A549 (cell line): ENCODE measurements around the gene CNTN3. TPM values are rescaled to one million over a fixed set of nuclear protein-coding genes. Genes with fewer than 3 reads are reported as not detected.

ENCODE experiments used
- ATAC-seq, 2 experiments: fragments of 200-7000 bp in 1 of 2; fragments of >200 bp in 1 of 2; cut with Nextera tagmentation in 1 of 2; cut with Tn5 transposase in 1 of 2; 3 replicates each; pipeline versions ENCODE4 v1.8.0 to v1.9.1; 2018 to 2020; ENCODE audit warnings: mild to moderate bottlenecking in 1 of 2, moderate library complexity in 1 of 2
- CTCF ChIA-PET: fragments of 300-600 bp; sonication (Branson Sonifier 250); formaldehyde crosslinking; extraction: SDS; loops from one replicate; lab custom pipeline; 2021; ENCODE audit warnings: antibody characterized with exemption, inconsistent platforms; lab: Yijun Ruan, JAX
- POLR2A ChIA-PET: fragments of 350-600 bp; formaldehyde crosslinking; extraction: SDS; loops from one replicate; lab custom pipeline; 2021; ENCODE audit warnings: antibody characterized with exemption, inconsistent platforms; lab: Yijun Ruan, JAX
- DNase-seq, 2 experiments: peaks; one replicate each; pipeline versions ENCODE4 v3.0.0 to v3.0.0-alpha.2; 2011 to 2016; ENCODE audit warnings: low read depth in 1 of 2, low spot score in 1 of 2
- FAIRE-seq: peaks from 2 replicates; lab custom pipeline; 2011; peaks lifted over from hg19 to GRCh38; lab: Jason Lieb, UNC
- H3K27ac ChIP-seq, 2 experiments: fragments of >200 bp; sonication (Bioruptor Twin); formaldehyde crosslinking; 3 replicates each; pipeline ENCODE4 v1.5.1; 2016 to 2017
- H3K4me1 ChIP-seq: fragments of >200 bp; sonication (Bioruptor Twin); formaldehyde crosslinking; 3 replicates; pipeline ENCODE4 v1.6.1; 2016
- H3K4me2 ChIP-seq: fragments of >200 bp; sonication (Bioruptor Twin); formaldehyde crosslinking; 3 replicates; pipeline ENCODE4 v1.6.1; 2016
- H3K4me3 ChIP-seq: fragments of >200 bp; sonication (Bioruptor Twin); formaldehyde crosslinking; 3 replicates; pipeline ENCODE4 v1.5.1; 2016
- H3K9me3 ChIP-seq: fragments of >200 bp; sonication (Bioruptor Twin); formaldehyde crosslinking; 3 replicates; pipeline ENCODE4 v1.6.1; 2016
- ATOH8 ChIP-seq: fragments of 250-450 bp; sonication (Bioruptor Pico); IDR thresholded peaks from 2 replicates; pipeline ENCODE4 v1.5.0; 2020; ENCODE audit warnings: low read depth, mild to moderate bottlenecking, moderate library complexity
- BCL3 ChIP-seq: fragments of >200 bp; sonication (Bioruptor Twin); formaldehyde crosslinking; IDR thresholded peaks from 3 replicates; pipeline ENCODE4 v1.6.1; 2016
- BHLHE40 ChIP-seq: IDR thresholded peaks from 2 replicates; pipeline ENCODE4 v1.6.1; 2012; ENCODE audit warnings: low read depth, low read length, inconsistent platforms
- CBX2 ChIP-seq: fragments of 200-600 bp; sonication (generic); IDR thresholded peaks from 2 replicates; pipeline ENCODE4 v1.6.1; 2016; ENCODE audit warnings: low read depth, mild to moderate bottlenecking, borderline replicate concordance
- CHD4 ChIP-seq: fragments of 200-600 bp; sonication (generic); IDR thresholded peaks from 2 replicates; pipeline ENCODE4 v1.6.1; 2016; ENCODE audit warnings: antibody characterized with exemption, mild to moderate bottlenecking, borderline replicate concordance
- CTCF ChIP-seq: fragments of >200 bp; sonication (Bioruptor Twin); formaldehyde crosslinking; IDR thresholded peaks from 3 replicates; pipeline ENCODE4 v1.5.1; 2016
- EHF ChIP-seq: fragments of 250-450 bp; sonication (Bioruptor Pico); IDR thresholded peaks from 2 replicates; pipeline ENCODE4 v1.5.0; 2020; ENCODE audit warnings: mild to moderate bottlenecking
- ELK1 ChIP-seq: fragments of 150-350 bp; IDR thresholded peaks from 2 replicates; pipeline ENCODE4 v1.6.1; 2014; ENCODE audit warnings: low read depth, mild to moderate bottlenecking, low read length
- EP300 ChIP-seq, 2 experiments: fragments of >200 bp; sonication (Bioruptor Twin); formaldehyde crosslinking; IDR thresholded peaks; 2 replicates in 1 of 2; 3 replicates in 1 of 2; pipeline ENCODE4 v1.6.1; 2016 to 2017
- FOSL2 ChIP-seq, 2 experiments: fragments of 450-650 bp in 1 of 2; fragments of >200 bp in 1 of 2; sonication (Bioruptor Twin) in 1 of 2; formaldehyde crosslinking; IDR thresholded peaks; 2 replicates each; pipeline versions ENCODE4 v1.5.0 to v1.6.1; 2016 to 2020; ENCODE audit warnings: mild to moderate bottlenecking in 1 of 2, moderate library complexity in 1 of 2
- HEYL ChIP-seq: fragments of 250-450 bp; sonication (Bioruptor Pico); IDR thresholded peaks from 2 replicates; pipeline ENCODE4 v1.8.0; 2021; ENCODE audit warnings: mild to moderate bottlenecking, moderate library complexity
- JUN ChIP-seq, 2 experiments: fragments of >200 bp; sonication (Bioruptor Twin); formaldehyde crosslinking; IDR thresholded peaks; 2 replicates in 1 of 2; 3 replicates in 1 of 2; pipeline ENCODE4 v1.6.1; 2016 to 2017
- KDM5A ChIP-seq: fragments of 200-600 bp; sonication (generic); IDR thresholded peaks from 2 replicates; pipeline ENCODE4 v1.6.1; 2016; ENCODE audit warnings: antibody characterized with exemption, mild to moderate bottlenecking
- MAFK ChIP-seq: fragments of 450-650 bp; IDR thresholded peaks from 2 replicates; pipeline ENCODE4 v1.6.1; 2014; ENCODE audit not compliant: partially characterized antibody
- NFE2L2 ChIP-seq: fragments of 150-350 bp; conservative IDR thresholded peaks from 2 replicates; pipeline ENCODE4 v1.6.1; 2014; ENCODE audit warnings: low read length
- NPAS2 ChIP-seq: fragments of 250-450 bp; sonication (Bioruptor Pico); IDR thresholded peaks from 2 replicates; pipeline ENCODE4 v1.8.0; 2022; ENCODE audit warnings: mild to moderate bottlenecking, moderate library complexity, borderline replicate concordance
- PBX3 ChIP-seq: IDR thresholded peaks from 2 replicates; pipeline ENCODE4 v1.6.1; 2012
- POLR2AphosphoS2 ChIP-seq: conservative IDR thresholded peaks from 2 replicates; pipeline ENCODE4 v1.6.1; 2012; ENCODE audit warnings: low read length, improper control_type of control experiment, inconsistent platforms
- RCOR1 ChIP-seq: fragments of 150-350 bp; IDR thresholded peaks from 2 replicates; pipeline ENCODE4 v1.6.1; 2014; ENCODE audit warnings: antibody characterized with exemption, low read length, low read depth
- REST ChIP-seq: fragments of 200-600 bp; sonication (generic); IDR thresholded peaks from 2 replicates; pipeline ENCODE4 v1.6.1; 2016; ENCODE audit warnings: antibody characterized with exemption, mild to moderate bottlenecking, moderate library complexity
- SMC3 ChIP-seq: fragments of >200 bp; sonication (Bioruptor Twin); formaldehyde crosslinking; IDR thresholded peaks from 3 replicates; pipeline ENCODE4 v1.6.1; 2018; ENCODE audit warnings: inconsistent platforms
- SREBF2 ChIP-seq: fragments of 450-650 bp; IDR thresholded peaks from 2 replicates; pipeline ENCODE4 v1.6.1; 2014; ENCODE audit warnings: mild to moderate bottlenecking, moderate library complexity
- ZC3H11A ChIP-seq: fragments of 450-650 bp; IDR thresholded peaks from 2 replicates; pipeline ENCODE4 v1.6.1; 2014; ENCODE audit warnings: antibody characterized with exemption, mild to moderate bottlenecking
- WGBS: methylation state at CpG from one replicate; pipeline ENCODE4 v1.1.6; 2017; ENCODE audit errors: missing lambda C conversion rate; 5-methylcytosine and 5-hydroxymethylcytosine counted together
- polyA plus RNA-seq, 4 experiments: library from polyadenylated mRNA; depleted of rRNA in 3 of 4; stranded (reverse); fragments of >200 nt; fragmentation: RNase III in 1 of 4; extraction: RNeasy Plus Mini Kit Qiagen cat#74134 plus additional on column Dnase treatment in 1 of 4; gene quantifications; 2 replicates in 3 of 4; 3 replicates in 1 of 4; pipeline ENCODE4 v1.2.3, GENCODE V29; 2011 to 2017

Gene CNTN3
- polyA plus RNA-seq, 2 of the 4 experiments (the other 2 are of a cell fraction) = not detected

- no peak for DNase-seq
These were observed 845 bp downstream of the CNTN3 start for GRCh38 chr3:74613521-74614106.

GRCh38 chr3:74613060-74613459, 1.4 kb downstream of the CNTN3 start:
- ChIA-PET POLR2A (no interaction called here), CTCF (interaction anchor here (0.6 kb wide), 1 partner anchor 290 kb away, joined by 3 read pairs; no protein-coding TSS in a partner anchor)
- no peaks in the 10 kb centered on the region for H3K9me3 ChIP-seq
- H3K27ac ChIP-seq = no peak overlapping the region
- H3K4me2 ChIP-seq = no peak overlapping the region
- FAIRE-seq (no peak), DNase-seq (no peak), ATAC-seq (no peak)
- no peaks in the 10 kb centered on the region for H3K4me1 ChIP-seq
- 0% methylated on average over 2 of the region's 2 CpGs for WGBS
- no peak overlapping the region for H3K4me3 ChIP-seq
- TF ChIP-seq CBX2 = no peak
- no peak for TF ChIP-seq ZC3H11A
- no peak for TF ChIP-seq EHF (CRISPR knock-in tag)
- no peak for TF ChIP-seq BHLHE40
- TF ChIP-seq CHD4 = no peak
- TF ChIP-seq MAFK = no peak
- no peak for TF ChIP-seq PBX3
- no peak for TF ChIP-seq CTCF
- TF ChIP-seq POLR2AphosphoS2 = no peak
- no peak for TF ChIP-seq RCOR1
- TF ChIP-seq SMC3 = no peak
- no peak for TF ChIP-seq FOSL2 (IDR thresholded peaks at IDR 0.05)
- TF ChIP-seq FOSL2 (CRISPR knock-in tag; IDR thresholded peaks at IDR 0.05) = no peak
- TF ChIP-seq ATOH8 (CRISPR knock-in tag) = no peak

More at GRCh38 chr3:74613521-74614106, 845 bp downstream of the CNTN3 start:
- FAIRE-seq (no peak), ATAC-seq (no peak)
- ChIA-PET POLR2A (no interaction called here), CTCF (no interaction called here)
- Histone ChIP-seq H3K27ac (no peak overlapping the region), H3K4me3 (no peak overlapping the region), H3K4me2 (no peak overlapping the region), H3K9me3 (no peaks in the 10 kb centered on the region), H3K4me1 (no peaks in the 10 kb centered on the region)
- 4% methylated on average over 16 of the region's 16 CpGs for WGBS
- no peak for TF ChIP-seq EP300 (IDR thresholded peaks at IDR 0.05)
- TF ChIP-seq JUN (IDR thresholded peaks at IDR 0.05) = no peak
- no peak for TF ChIP-seq ELK1
- TF ChIP-seq KDM5A = no peak
- no peak for TF ChIP-seq MAFK
- no peak for TF ChIP-seq NFE2L2
- TF ChIP-seq SREBF2 = no peak
- TF ChIP-seq BCL3 = no peak
- no peak for TF ChIP-seq NPAS2
- TF ChIP-seq ZC3H11A = no peak
- TF ChIP-seq HEYL (CRISPR knock-in tag) = no peak
- no peak for TF ChIP-seq REST
